ENCODE data around the gene GPSM3. TPM values are rescaled to one million over a fixed set of nuclear protein-coding genes. Genes with fewer than 3 reads are reported as not detected.
A peak's percentile ranks its signal among the peaks of the same experiment; 100 is the strongest.
"Not testable (repeated sequence)": the region's sequence is repeated elsewhere in the genome, so short reads cannot be mapped to it uniquely, and the experiment has no call there.

GPSM3 gene
- total and polyA plus RNA-seq, 2 of the 13 experiments (the other 11 are each of a cell fraction or from before 2014, with no cell fraction given): 0.18 to 6.2 TPM

GRCh38 chr6:32146287-32146686 is 46.2 kb downstream of the GPSM3 start:
- H3K4me2 ChIP-seq (ENCODE audit: low read depth, low read length): no peak overlapping the region
- H3K4me3 ChIP-seq (replicated peaks in 1 of 3; ENCODE audit: insufficient read depth in 1 of 3, low read depth in 2 of 3, low read length in 3 of 3): no peak overlapping the region
- H3K36me3 ChIP-seq (replicated peaks in 1 of 2; ENCODE audit: control insufficient read depth in 1 of 2, insufficient read depth in 2 of 2, low read length in 2 of 2): no peaks in the 10 kb centered on the region
- H3K4me1 ChIP-seq (ENCODE audit: insufficient read depth, low read length): peaks cover 20% of the 10 kb centered on the region
- POLR2A ChIA-PET: interaction anchor here (1.2 to 1.4 kb wide), 2 partner anchors 18 to 30 kb away, joined by 3 to 4 read pairs; partner anchors contain the start of gene ATF6B
- no peak overlapping the region for H3K27ac ChIP-seq (ENCODE audit: extremely low read length, insufficient read depth, low read length)
- no TSS peak for BruUV-seq (replicated peaks)
- WGBS (ENCODE audit: low lambda C conversion rate): 70% methylated on average over 1 of the region's 1 CpG
- CTCF ChIA-PET (ENCODE audit: low intra/inter-chr PET ratio, low total read pairs): no interaction called here
- no peaks in the 10 kb centered on the region for H4K20me1 ChIP-seq (ENCODE audit: insufficient read depth, low read length)
- H2AFZ ChIP-seq (ENCODE audit: low read length): peak overlapping the region; percentile 29
- FAIRE-seq (no peak), DNase-seq (ENCODE audit: low spot score) (no peak), ATAC-seq (no peak)
- peaks cover 0 to 5% of the 10 kb centered on the region in 2 experiments; a peak in 1 of 5 replicates for H3K27me3 ChIP-seq (ENCODE audit: control insufficient read depth in 1 of 2, insufficient read depth in 2 of 2, low read length in 2 of 2)
- TF ChIP-seq ZNF382 (CRISPR knock-in tag; IDR thresholded peaks at IDR 0.05; ENCODE audit: borderline replicate concordance) (no peak), CEBPG (CRISPR knock-in tag; IDR thresholded peaks at IDR 0.05) (peak; percentile 52; the same call in 1 of the 2 replicates), SRSF4 (IDR thresholded peaks at IDR 0.05; ENCODE audit: low read depth, low read length, poor library complexity, severe bottlenecking) (no peak), ZFP37 (CRISPR knock-in tag; IDR thresholded peaks at IDR 0.05; ENCODE audit: borderline replicate concordance) (no peak), ZNF18 (CRISPR knock-in tag; IDR thresholded peaks at IDR 0.05; ENCODE audit: insufficient replicate concordance) (no peak), CEBPB (IDR thresholded peaks at IDR 0.05; ENCODE audit: borderline replicate concordance, low read depth, low read length) (peak; percentile 52; the same call in 1 of the 2 replicates), ELF1 (CRISPR knock-in tag; IDR thresholded peaks at IDR 0.05) (0 out of 2 replicates have a peak, but pooled peaks have one; percentile 14), ATF4 (CRISPR knock-in tag; IDR thresholded peaks at IDR 0.05) (peak in 1 of 2 experiments; percentile 92; a peak in 2 of 4 replicates), ATF7 (IDR thresholded peaks at IDR 0.05) (peak; percentile 43; the same call in 1 of the 2 replicates), ATF7 (CRISPR knock-in tag; IDR thresholded peaks at IDR 0.05) (no peak)
- H3K9me3 ChIP-seq (ENCODE audit: low read length): no peaks in the 10 kb centered on the region
- H3K79me2 ChIP-seq (ENCODE audit: insufficient read depth, low read length): no peaks in the 10 kb centered on the region
- intact Hi-C loops (cut with micrococcal nuclease; ENCODE audit: unreplicated experiment) (no loop called here), in situ Hi-C loops (cut with HindIII; ENCODE audit: extremely low pct_ligation_motif_present, low pct_unique_long_range_greater_than_20kb) (no loop called here)
- no peak overlapping the region for H3K9ac ChIP-seq (ENCODE audit: insufficient read depth, low read depth, low read length)

GRCh38 chr6:32144238-32144637 is 48.2 kb downstream of the GPSM3 start:
- DNase-seq (ENCODE audit: low spot score); H3K9me3 ChIP-seq (ENCODE audit: low read length); H3K27ac ChIP-seq (ENCODE audit: extremely low read length, insufficient read depth, low read length); ATAC-seq; intact Hi-C loops (cut with micrococcal nuclease; ENCODE audit: unreplicated experiment); H3K79me2 ChIP-seq (ENCODE audit: insufficient read depth, low read length); in situ Hi-C loops (cut with HindIII; ENCODE audit: extremely low pct_ligation_motif_present, low pct_unique_long_range_greater_than_20kb); H4K20me1 ChIP-seq (ENCODE audit: insufficient read depth, low read length); H3K9ac ChIP-seq (ENCODE audit: insufficient read depth, low read depth, low read length); H3K27me3 ChIP-seq (ENCODE audit: control insufficient read depth in 1 of 2, insufficient read depth in 2 of 2, low read length in 2 of 2); H3K36me3 ChIP-seq (replicated peaks in 1 of 2; ENCODE audit: control insufficient read depth in 1 of 2, insufficient read depth in 2 of 2, low read length in 2 of 2); H3K4me3 ChIP-seq (replicated peaks in 1 of 3; ENCODE audit: insufficient read depth in 1 of 3, low read depth in 2 of 3, low read length in 3 of 3); H3K4me2 ChIP-seq (ENCODE audit: low read depth, low read length); BruUV-seq (replicated peaks); H2AFZ ChIP-seq (ENCODE audit: low read length); CTCF ChIA-PET (ENCODE audit: low intra/inter-chr PET ratio, low total read pairs); FAIRE-seq: not testable (repeated sequence)
- 50% methylated on average over 7 of the region's 7 CpGs for WGBS (ENCODE audit: low lambda C conversion rate)
- POLR2A ChIA-PET: interaction anchor here (1.1 to 1.2 kb wide), 2 partner anchors 9 to 15 kb away, joined by 3 to 4 read pairs; no protein-coding TSS in a partner anchor
- peaks cover 37% of the 10 kb centered on the region for H3K4me1 ChIP-seq (ENCODE audit: insufficient read depth, low read length)
